ENCODE data around the gene LRBA.

LRBA gene

GRCh38 chr4:150280081-150280895 lies 734.8 kb downstream of the LRBA start:
- no peak for DNase-seq (ENCODE audit: low read depth in 2 of 2)

GRCh38 chr4:150278206-150278605 lies 736.9 kb downstream of the LRBA start:
- no peak for DNase-seq (ENCODE audit: low read depth in 2 of 2)

GRCh38 chr4:150268444-150268843 lies 746.6 kb downstream of the LRBA start:
- no peak for DNase-seq (ENCODE audit: low read depth in 2 of 2)

- DNase-seq (ENCODE audit: low read depth in 2 of 2), result no peak
Observed at GRCh38 chr4:150265806-150266205, 749.3 kb downstream of the LRBA start.

GRCh38 chr4:150264595-150265161 lies 750.4 kb downstream of the LRBA start:
- no peak for DNase-seq (ENCODE audit: low read depth in 2 of 2)

- no peak for DNase-seq (ENCODE audit: low read depth in 2 of 2)
Observed at GRCh38 chr4:150262611-150263010, 752.5 kb downstream of the LRBA start.

- DNase-seq (ENCODE audit: low read depth in 2 of 2), result no peak
Observed at GRCh38 chr4:150261571-150261970, 753.5 kb downstream of the LRBA start.

- no peak for DNase-seq (ENCODE audit: low read depth in 2 of 2)
Observed at GRCh38 chr4:150259861-150260567, 755.1 kb downstream of the LRBA start.

GRCh38 chr4:150258569-150258968 lies 756.5 kb downstream of the LRBA start:
- DNase-seq (ENCODE audit: low read depth in 2 of 2), result no peak

GRCh38 chr4:150256841-150257730 lies 758.0 kb downstream of the LRBA start:
- no peak for DNase-seq (ENCODE audit: low read depth in 2 of 2)

GRCh38 chr4:150256225-150256620 lies 758.9 kb downstream of the LRBA start:
- DNase-seq (ENCODE audit: low read depth in 2 of 2), result no peak

GRCh38 chr4:150255610-150256224 lies 759.4 kb downstream of the LRBA start:
- DNase-seq (ENCODE audit: low read depth in 2 of 2), result no peak

GRCh38 chr4:150253965-150254630 lies 761.0 kb downstream of the LRBA start:
- no peak for DNase-seq (ENCODE audit: low read depth in 2 of 2)

- DNase-seq (ENCODE audit: low read depth in 2 of 2), result no peak
Observed at GRCh38 chr4:150253416-150253815, 761.7 kb downstream of the LRBA start.

GRCh38 chr4:150252741-150253140 lies 762.3 kb downstream of the LRBA start:
- no peak for DNase-seq (ENCODE audit: low read depth in 2 of 2)

GRCh38 chr4:150252306-150252705 lies 762.8 kb downstream of the LRBA start:
- DNase-seq (ENCODE audit: low read depth in 2 of 2), result no peak

- DNase-seq (ENCODE audit: low read depth in 2 of 2), result no peak
Observed at GRCh38 chr4:150251752-150252190, 763.3 kb downstream of the LRBA start.

GRCh38 chr4:150250998-150251651 lies 764.0 kb downstream of the LRBA start:
- DNase-seq (ENCODE audit: low read depth in 2 of 2), result no peak

- no peak for DNase-seq (ENCODE audit: low read depth in 2 of 2)
Observed at GRCh38 chr4:150250293-150250997, 764.6 kb downstream of the LRBA start.

- no peak for DNase-seq (ENCODE audit: low read depth in 2 of 2)
Observed at GRCh38 chr4:150248181-150248580, 766.9 kb downstream of the LRBA start.
